Epithelial cell of prostate (primary cell): Measurements from ENCODE around the gene LRRC8B.

ENCODE experiments used
- DNase-seq: peaks from one replicate; pipeline ENCODE4 v3.0.0-alpha.2; 2011; ENCODE audit warnings: low read depth, low spot score
- H3K27ac ChIP-seq: fragments of 450-650 bp; 2 replicates; pipeline ENCODE4 v1.5.1; 2017; ENCODE audit warnings: mild to moderate bottlenecking

Gene LRRC8B

DNA sequence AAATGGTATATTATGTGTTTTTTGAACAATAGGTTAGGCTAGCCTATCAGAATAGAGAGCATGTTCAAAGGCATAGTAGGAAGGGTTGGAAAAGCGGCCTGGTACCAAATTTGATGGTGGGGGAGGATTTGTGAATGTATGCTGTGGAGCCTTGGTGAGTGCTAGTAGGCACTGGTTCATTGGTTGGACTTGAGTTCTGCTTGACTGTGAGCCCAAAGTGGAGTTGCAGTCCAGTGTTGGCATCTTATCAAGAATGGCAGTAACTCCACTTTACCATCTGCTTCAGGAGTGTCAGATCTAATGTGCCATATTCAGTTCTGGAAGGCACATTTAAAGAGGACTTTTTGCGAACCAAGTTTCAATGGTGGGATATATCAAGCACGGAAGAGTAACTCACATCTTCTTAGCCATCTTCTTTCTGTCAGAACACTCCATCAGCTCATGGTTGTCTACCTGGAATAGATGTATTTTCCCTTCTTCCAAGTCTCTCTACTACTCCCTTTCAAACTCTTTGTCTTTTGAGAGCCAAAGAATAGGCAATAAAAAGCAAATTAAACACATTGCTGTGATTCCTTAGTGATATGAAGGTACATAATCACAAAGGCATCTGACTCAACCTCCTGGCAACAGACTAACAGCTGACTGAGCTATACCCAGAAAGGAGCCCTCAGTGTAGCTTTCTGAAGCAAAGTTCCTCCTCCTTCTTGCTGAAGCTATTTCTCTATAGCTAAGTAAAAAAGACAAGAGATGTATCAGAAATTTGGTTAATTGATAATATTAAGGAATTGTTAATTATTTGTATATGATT, 21.7 kb downstream of the LRRC8B start:
- H3K27ac ChIP-seq: peak overlapping the region; percentile 71
- DNase-seq: no peak

DNA sequence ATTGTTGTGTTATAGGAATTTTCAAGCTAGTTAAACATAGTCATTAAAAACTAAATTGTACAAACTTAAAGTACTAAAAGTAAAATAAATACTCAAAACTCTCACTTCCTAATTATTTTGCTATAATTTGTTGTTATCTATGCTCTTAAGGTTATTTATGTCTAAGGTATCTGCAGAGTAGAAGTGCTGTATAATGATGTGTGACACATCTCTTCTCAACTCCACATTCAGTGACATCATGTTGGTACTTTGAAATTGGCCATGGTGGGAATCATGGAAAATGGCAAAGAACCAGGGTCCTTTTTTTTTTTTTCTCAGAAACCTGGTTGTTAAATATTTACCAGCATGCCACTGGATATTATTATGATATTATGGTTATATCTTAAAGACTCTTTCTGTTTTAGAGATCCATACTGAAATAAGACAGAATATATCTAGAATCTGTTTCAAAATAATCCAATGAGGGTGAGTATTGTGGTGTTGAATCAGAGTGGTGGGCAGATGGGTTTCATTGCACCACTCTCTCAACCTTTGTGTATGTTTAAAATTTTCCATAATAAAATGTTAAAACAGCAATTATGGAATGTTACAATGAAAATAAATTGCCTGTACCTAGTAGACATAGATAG, 22.4 kb downstream of the LRRC8B start:
- DNase-seq: no peak

DNA sequence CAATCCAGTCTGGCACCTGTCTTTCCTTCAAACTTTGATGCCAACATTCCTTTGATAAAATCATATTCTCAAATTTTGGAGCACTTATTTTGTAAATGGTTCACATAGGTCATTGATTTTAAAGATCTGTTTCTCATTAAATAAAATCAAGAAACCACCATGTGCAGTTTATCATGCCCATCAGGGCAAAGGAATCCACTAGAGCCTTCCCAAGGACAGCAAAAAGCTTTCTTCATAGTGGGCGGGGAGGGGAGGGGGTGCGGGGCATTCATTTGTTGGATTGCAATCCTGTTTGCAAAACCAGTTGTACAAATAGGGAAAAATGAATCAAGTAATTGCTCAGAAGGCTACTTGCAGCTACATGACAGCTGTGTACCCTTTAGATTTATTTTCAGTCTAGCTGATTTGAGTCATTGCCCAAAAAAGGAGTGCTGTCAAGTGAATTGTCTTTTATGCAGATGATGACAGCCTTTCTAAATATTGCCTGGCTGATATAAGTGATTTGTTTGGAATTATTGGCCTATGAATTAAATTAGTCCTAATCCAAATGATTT, 23.0 kb downstream of the LRRC8B start:
- peak overlapping the region; percentile 71 for H3K27ac ChIP-seq

More for the DNA sequence above, 22.4 kb downstream of the LRRC8B start:
- peak overlapping the region; percentile 71 for H3K27ac ChIP-seq

DNA sequence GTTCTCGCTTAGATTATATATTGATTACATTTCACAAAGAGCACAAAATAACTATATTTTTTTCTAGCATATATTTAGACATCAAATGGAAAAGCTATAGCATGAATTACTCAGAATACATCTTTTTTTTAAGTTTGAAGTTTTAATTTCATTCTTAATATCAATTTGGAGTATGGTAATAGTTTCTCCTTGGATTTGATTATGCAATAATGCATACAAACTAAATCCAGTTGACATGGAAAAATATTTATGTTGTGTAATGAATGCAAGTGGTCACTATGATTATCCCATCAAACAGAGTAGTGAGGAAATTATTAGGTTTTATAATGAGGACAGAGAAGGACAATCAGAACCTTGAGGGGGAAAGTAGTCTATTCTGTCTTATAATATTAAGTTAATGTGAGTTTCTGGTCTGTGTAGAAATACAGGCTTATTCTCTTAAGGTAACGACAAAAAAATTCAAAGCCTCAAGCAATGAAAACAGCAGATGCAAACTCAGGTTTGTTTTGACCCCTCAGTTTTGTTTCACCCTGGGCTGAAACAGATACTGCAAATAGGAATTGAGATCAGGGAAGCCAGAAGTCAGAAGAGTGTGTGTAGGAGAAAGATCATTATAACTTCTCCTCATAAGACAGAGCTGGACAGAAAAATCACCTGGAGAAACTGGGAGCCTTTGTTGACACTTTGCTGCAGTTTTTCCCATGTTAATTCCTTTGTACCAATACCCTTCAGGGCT, 23.7 kb downstream of the LRRC8B start:
- DNase-seq: no peak
- H3K27ac ChIP-seq: peak overlapping the region; percentile 71

More for the DNA sequence above, 23.0 kb downstream of the LRRC8B start:
- DNase-seq: peak; percentile 89

DNA sequence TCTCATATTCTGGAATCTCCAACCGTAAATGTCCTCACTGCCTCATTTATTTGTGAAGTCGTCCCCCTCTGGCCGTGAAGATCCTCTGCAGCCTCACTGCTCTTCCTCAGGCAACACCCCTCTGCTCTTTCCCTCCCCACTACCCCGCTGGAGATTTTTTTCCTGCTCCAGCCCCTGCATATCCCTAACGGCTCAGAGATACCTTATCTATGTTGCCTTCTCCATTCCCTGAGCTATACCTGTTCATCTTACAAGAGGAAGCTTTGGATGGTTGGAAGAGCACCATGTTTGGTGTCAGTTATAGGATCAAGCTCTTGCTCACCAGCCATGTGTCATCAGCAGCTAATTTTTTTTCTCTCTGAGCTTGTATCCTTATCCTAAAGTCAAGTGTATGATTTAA, 26.4 kb downstream of the LRRC8B start:
- DNase-seq: no peak
- no peak overlapping the region for H3K27ac ChIP-seq

DNA sequence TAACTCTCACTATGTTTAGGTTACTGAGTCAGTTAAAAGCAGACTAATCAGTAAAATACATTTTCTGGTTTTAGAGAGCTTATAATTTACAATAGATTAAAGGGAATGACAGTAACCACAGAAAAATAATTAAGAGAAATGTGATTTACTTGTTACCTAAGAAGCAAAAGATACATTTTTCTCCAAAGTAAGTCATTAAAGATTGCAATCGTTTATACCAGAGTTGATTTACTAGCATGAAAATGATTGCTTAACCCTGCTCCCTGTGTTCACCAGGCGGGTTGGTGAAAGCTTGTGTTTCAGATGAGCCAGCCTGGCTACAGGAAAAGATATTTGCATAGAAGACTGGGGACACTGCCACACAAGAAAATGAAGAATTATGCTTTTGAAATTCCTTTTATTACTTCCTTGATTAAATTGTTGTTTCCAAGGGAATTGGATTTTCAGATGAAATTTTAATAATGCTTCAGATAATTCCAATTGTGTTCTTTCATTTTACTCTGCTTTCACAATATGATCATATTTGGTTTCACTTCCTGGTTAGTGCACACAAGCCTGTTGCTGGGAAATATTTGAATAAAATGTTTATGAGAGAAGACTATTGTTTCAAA, 27.9 kb downstream of the LRRC8B start:
- no peak for DNase-seq
- H3K27ac ChIP-seq: peak overlapping the region; percentile 61

DNA sequence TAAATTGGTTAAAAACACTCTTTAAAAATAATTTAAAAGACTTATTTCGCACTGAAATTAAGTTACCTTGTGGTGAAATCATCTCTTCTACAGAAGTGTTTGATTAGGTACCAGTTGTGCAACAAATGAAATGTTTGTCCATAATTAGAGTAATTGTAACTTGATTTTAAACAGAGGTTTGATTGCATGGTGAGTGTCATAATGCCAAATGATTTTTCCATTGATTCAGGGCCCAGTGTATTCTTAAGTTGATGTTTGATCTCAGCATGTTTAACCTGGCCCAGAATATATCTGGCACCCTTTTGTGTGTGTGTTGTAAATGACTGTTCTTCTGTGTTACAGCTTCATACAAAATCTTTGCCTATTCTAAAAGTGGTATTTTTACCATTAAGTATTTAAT, 28.5 kb downstream of the LRRC8B start:
- H3K27ac ChIP-seq: peak overlapping the region; percentile 61
- no peak for DNase-seq

DNA sequence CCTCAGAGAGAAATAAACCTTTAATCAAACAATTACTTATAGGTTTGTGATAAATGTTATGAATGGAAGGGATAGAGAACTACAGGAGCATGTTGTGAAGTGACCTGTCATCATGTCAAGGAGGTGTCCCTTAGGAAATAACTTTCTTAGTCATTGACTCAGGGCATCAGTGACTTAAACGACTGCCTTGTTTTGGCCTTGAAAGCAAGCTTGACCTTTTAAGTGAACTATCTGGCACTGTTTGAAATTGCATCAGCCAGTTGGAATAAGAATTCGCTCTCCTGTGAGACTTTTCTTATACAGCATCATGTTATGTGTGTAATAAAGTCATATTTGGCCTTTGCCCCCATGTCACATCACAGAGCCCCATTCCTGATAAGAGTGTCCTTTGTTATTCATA, 30.9 kb downstream of the LRRC8B start:
- DNase-seq: no peak
- no peak overlapping the region for H3K27ac ChIP-seq

DNA sequence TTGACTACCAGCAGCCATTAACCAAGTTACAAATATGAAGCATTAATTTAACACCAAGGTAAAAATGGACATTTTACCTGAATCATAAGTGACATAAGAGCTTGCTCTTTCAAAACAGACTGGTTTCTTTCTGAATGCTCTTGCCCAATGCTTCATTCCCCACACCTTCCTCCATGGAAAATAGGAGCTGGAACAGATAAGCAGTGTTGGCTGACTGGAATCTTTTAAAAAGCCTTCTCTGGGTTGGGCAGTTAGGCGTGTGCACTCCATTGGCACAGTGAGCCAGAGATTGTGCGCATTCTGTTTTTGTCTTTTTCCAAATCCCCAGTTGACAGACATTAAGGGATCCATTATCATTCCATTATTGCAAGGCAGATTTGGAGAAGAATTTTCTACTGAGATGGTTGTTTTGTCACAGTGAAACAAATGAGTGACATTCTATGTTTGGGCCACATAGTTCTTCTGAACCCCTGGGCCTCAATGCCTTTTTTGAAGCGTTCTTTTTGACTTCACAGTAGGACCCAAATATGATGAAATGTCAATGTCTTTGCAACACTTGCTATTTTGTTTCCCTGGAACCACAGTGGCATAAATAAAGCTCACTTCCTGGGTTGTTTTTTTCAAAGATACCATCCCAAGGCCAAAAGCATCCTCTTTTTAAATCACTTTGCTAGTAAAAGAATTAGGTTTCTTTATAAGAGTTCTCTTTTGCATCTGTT, 32.3 kb downstream of the LRRC8B start:
- no peak for DNase-seq
- H3K27ac ChIP-seq: no peak overlapping the region

DNA sequence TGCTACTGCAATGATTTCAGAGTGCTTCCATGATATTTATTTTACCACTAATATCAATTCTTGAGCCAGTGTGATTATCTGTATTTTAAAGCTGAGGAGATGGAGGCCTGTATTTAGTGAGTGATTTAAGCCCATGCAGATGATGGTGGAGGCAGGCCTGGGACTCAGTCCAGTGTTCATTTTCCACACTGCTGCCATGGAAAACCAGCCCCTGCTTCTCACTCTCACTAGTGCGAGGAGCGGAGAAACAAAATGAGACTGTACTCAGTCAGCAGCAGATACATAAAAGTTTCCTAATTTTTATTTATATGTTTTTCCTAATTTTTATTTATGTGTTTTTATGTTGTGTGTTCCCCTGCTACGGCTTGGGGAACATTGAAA, 32.8 kb downstream of the LRRC8B start:
- DNase-seq: no peak
- H3K27ac ChIP-seq: no peak overlapping the region

DNA sequence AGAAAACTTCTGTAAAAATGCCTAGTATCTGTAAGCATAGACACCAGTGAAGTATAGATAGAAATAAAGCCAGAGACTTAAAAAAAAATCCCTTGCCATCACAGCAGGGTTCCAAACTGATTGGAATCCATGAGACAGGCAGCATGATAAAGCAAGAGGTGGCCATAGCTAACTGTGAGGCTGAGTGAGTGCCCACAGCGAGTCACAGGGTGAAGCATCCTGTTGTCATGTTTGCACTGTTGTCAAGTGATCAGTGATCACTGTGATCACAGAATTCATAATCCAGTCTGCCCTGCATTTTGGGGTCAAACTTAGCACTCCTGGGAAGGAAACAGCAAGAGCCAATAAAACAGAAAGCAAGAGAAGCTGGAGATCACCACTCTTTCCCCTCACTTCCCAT, 33.3 kb downstream of the LRRC8B start:
- DNase-seq: no peak
- no peak overlapping the region for H3K27ac ChIP-seq

DNA sequence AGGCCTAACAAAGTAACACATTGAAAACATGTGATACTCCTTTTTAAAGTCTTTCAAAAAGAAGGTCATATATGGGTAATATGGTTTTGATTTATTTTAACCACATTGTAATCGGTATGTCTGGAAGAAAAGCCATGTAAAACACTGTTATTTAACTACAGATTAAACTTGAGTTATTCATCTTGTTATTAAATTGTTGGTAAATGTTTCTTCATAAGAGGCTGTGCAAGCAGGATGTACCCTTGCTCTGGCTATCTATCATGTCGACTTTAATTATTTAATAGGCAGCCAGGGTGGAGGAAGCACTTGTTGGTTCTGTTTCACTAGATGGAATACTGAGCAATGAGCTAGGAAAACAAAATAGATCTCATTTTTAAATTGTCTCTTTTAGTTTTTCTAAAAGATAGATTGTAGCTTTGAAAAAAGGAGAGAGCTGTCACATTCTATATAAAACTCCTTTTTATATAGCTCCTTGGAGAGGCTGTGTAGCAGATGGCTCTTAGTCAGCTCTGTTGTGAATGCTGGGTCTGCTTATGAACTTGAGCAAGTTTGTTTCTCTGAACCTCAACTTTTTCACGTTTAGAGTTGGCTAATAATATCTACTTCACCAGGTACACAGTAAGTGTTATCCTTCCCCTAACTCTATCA, 39.5 kb downstream of the LRRC8B start:
- no peak overlapping the region for H3K27ac ChIP-seq
- no peak for DNase-seq

DNA sequence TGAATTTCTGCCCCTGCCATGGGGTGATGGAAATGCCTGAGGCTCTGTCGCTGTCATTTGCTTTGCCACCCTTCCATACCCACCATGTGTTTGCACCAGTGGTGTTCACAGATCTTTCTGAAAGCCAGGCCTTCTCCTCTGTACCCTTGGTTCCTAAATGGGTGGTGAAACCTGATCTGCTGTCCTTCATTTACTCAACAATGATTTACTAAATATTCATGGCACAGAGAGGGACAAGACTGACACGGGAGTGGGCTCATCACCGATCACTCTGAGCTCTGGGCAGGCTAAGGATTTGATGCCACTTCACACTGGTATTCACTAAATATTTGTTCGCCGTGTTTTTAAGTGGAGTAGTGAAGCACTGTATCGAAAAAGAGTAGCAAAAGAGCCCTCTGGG, 40.9 kb downstream of the LRRC8B start:
- H3K27ac ChIP-seq: no peak overlapping the region
- no peak for DNase-seq

DNA sequence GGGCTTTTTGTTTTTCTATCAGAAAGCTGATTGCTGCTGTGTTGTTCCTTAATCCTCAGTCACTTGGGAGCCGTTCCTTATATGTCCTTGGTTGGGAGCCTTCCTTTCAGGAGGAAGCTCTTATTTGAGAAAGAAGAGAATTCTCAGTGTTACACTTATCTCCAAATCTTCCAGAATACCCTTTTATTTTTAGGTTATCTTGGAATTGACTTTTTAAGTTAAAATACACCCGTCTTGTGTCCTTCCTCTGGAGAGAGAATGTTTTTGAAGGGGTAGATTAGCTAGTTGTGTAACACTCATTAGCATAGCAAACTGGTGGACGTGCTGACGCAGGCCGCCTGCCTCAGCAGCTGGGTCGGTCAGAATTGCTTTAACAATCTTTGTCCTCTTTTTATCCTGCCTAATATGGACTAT, 42.1 kb downstream of the LRRC8B start:
- H3K27ac ChIP-seq: no peak overlapping the region
- no peak for DNase-seq

DNA sequence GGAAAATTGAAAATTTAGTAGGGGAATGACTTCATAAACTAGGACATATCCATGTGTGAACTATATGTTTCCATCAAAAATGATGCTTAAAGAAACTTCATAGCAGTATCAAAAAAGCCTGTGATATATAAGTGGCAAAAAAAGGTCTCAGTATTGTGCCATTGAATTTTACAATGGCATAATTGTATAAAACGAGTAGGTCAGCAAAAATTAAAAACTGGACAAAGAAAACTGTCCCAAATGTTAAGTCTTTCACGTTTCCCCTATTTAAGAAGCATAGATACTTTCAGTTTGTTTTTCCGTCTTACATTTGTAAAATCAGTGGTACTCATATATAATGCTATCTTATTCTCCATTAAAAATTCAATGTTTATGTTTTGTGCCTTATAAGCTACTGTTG, 43.2 kb downstream of the LRRC8B start:
- H3K27ac ChIP-seq: no peak overlapping the region
- no peak for DNase-seq

DNA sequence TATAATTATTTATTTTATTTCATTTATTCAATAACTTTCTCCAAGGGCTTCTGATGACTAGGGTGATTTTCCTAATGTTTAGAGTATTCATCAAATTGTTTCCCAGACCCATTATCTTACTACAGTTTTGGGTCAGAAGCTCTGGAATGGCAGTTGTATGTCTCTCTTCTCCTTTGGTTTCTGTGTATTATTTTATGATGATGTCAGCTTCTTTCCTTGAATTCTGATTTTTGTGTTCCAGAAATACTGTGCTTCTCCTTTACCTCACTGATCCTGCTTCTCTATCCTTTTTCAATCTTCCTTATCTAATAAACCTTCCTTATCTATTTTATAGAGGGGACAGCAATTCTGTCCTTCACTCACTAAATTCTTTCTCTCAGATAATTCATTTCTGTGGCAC, 48.8 kb downstream of the LRRC8B start:
- no peak for DNase-seq
- H3K27ac ChIP-seq: no peak overlapping the region

DNA sequence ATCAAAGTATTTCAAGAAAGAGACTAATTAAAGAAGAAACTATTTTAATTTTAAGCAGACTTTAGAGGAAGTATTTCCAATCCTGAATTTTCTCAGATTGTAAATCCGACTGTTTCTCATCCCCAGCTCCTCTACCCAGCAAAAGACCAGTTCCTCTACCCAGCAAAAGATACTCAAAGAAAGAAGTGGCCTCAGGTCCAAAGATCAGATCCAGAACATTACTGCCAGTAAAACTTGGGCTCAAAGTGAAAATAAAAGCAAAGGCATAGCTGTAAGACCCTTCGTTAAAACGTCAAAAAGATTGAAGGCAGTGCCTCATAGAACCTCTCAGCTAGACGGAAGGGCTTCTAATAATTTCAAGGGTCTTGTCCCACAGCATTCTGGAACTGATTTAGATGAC, 50.0 kb downstream of the LRRC8B start:
- H3K27ac ChIP-seq: no peak overlapping the region
- DNase-seq: no peak

DNA sequence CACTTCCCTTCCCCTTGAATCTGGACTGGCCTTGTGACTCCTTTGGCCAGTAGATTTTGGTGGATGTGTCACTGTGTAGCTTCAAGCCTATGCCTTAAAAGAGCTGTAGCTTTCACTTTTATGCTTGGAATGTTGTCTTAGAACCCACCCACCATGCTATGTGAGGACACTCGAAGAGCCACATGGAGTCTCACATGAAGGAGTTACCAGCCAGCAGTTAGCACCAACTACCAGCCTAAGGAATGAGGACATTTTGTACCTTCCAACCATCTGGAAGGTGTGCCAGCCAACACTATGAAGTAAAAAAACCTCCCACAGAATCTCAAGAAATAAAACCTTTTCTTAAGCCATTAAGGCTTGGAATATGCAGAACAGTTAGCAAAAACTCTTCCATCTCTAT, 50.6 kb downstream of the LRRC8B start:
- DNase-seq: no peak
- no peak overlapping the region for H3K27ac ChIP-seq

DNA sequence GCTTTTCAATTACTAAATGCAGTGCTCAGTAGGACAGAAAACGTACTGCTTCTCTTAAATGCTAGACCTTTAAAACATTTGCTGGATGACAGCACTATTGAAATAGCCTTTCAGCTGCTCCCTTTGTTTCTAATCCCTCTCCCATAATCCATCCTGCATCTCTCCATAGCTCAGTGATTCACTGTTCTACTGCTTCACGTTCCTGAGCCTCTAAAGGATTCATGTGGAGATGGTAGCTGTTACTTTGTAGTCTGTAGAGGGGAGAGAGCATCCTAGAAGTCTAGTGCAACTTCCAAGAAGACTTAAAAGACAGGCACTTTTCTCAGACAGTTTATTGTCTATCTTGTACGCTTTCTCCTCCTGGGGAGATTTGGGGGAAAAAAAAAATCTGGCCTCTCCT, 51.4 kb downstream of the LRRC8B start:
- DNase-seq: no peak
- H3K27ac ChIP-seq: no peak overlapping the region
